HL-60 (cell line): ENCODE results near the gene CDK19.
"Not testable (repeated sequence)": the region's sequence is repeated elsewhere in the genome, so short reads cannot be mapped to it uniquely, and the experiment has no call there.

Experiments
- DNase-seq, 2 experiments: peaks; one replicate each; pipeline ENCODE4 v3.0.0-alpha.2; 2010 to 2020; ENCODE audit warnings: low read depth in 1 of 2, low spot score in 1 of 2
- H3K27ac ChIP-seq: fragments of 250-450 bp; sonication (Bioruptor Pico); replicated peaks from 2 replicates; pipeline ENCODE4 v1.5.1; 2020; ENCODE audit warnings: mild to moderate bottlenecking, moderate library complexity
- H3K27me3 ChIP-seq: fragments of 250-450 bp; sonication (Bioruptor Pico); 2 replicates; pipeline ENCODE4 v1.5.1; 2021; ENCODE audit warnings: mild to moderate bottlenecking, moderate library complexity; ENCODE audit not compliant: insufficient read depth, poor library complexity, severe bottlenecking
- H3K4me3 ChIP-seq: replicated peaks from 2 replicates; pipeline ENCODE4 v1.5.1; 2011; ENCODE audit warnings: mild to moderate bottlenecking, control low read depth, low read length; ENCODE audit not compliant: insufficient read depth
- GABPA ChIP-seq: IDR thresholded peaks from 2 replicates; pipeline ENCODE4 v1.6.1; 2012; ENCODE audit warnings: low read depth
- POLR2AphosphoS5 ChIP-seq: IDR thresholded peaks from 2 replicates; pipeline ENCODE4 v1.6.1; 2012; ENCODE audit warnings: low read depth
- REST ChIP-seq: IDR thresholded peaks from 2 replicates; pipeline ENCODE4 v1.6.1; 2012; ENCODE audit warnings: low read depth; ENCODE audit not compliant: insufficient replicate concordance
- SPI1 ChIP-seq: IDR thresholded peaks from 2 replicates; pipeline ENCODE4 v1.6.1; 2012; ENCODE audit warnings: low read depth, mild to moderate bottlenecking, borderline replicate concordance
- TF ChIP-seq, protein P1 (sequence below): IDR thresholded peaks from one replicate; pipeline ENCODE4 v1.5.1; 2011; ENCODE audit warnings: low read length, control low read depth, inconsistent platforms; ENCODE audit not compliant: insufficient read depth

The CDK19 gene

DNA sequence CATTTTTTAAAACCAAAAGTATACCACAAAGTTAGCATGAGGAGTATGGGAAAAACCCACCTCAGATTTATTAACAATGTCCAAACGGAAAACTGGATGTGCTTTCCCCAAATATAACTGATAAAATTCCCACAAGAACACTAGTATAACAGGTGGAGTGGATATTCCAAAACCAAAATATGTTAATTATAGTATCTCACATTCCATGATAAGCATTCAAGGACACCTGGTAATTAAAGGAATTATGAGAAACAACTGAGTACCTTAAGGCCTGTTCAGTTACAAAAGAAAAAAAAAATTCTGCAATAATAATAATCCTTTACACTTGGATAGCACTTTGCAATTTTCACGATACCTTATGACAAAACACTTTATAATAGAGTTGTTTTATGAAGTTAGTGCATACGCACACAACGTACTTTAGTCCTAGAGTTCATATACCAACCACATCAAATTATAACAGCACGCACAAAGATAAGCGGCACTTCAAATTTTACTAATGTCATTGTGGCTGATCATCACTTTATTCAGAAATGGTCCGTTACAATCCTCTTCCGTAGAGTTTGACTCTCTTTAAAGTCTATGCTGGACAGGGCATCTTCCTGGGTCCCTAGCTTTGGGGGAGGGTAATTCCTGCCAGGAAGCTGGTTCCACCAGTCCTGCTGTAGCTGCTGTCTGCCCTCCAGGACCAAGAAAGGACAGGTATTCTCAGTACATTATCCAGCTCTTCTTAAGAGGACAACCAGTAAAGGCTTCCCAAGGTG, 1.7 kb downstream of the CDK19 start:
- Histone ChIP-seq H3K27me3 (no peaks in the 10 kb centered on the region), H3K4me3 (peak overlapping the region; percentile 95), H3K27ac (peak overlapping the region; percentile 94)
- peak in 1 of 2 experiments; percentile 7 for DNase-seq
- no peak for TF ChIP-seq GABPA
- TF ChIP-seq POLR2AphosphoS5 = no peak
- TF ChIP-seq, protein P1, sequence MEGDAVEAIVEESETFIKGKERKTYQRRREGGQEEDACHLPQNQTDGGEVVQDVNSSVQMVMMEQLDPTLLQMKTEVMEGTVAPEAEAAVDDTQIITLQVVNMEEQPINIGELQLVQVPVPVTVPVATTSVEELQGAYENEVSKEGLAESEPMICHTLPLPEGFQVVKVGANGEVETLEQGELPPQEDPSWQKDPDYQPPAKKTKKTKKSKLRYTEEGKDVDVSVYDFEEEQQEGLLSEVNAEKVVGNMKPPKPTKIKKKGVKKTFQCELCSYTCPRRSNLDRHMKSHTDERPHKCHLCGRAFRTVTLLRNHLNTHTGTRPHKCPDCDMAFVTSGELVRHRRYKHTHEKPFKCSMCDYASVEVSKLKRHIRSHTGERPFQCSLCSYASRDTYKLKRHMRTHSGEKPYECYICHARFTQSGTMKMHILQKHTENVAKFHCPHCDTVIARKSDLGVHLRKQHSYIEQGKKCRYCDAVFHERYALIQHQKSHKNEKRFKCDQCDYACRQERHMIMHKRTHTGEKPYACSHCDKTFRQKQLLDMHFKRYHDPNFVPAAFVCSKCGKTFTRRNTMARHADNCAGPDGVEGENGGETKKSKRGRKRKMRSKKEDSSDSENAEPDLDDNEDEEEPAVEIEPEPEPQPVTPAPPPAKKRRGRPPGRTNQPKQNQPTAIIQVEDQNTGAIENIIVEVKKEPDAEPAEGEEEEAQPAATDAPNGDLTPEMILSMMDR = no peak
- TF ChIP-seq SPI1 = no peak

DNA sequence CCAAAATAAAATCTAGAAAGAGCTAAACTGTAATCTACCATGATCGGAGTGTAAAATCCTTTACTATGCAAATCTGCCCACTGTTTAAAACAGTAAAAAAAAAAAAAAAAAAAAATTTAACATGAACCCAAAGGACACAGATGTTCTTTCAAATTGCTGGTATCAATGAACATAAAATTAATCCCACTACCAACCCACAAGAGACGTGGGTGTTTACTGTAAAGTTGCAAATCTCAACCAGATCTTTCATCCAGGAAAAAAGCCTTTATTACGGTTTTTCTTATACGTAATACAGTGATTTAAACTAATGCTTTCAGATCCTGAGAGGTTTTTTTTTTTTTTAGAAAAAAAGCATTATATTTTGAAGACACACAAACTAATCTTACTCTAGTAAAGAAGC, 2.5 kb downstream of the CDK19 start:
- DNase-seq = no peak
- TF ChIP-seq REST (no peak), POLR2AphosphoS5 (no peak), GABPA (no peak), SPI1 (no peak)
- TF ChIP-seq, protein P1 = no peak
- no peaks in the 10 kb centered on the region for H3K27me3 ChIP-seq
- H3K27ac ChIP-seq = no peak overlapping the region
- H3K4me3 ChIP-seq = no peak overlapping the region

GRCh38 chr6:110810896-110811586, 4.2 kb downstream of the CDK19 start:
- DNase-seq = no peak
- no peak overlapping the region for H3K27ac ChIP-seq
- TF ChIP-seq, protein P1 = no peak
- TF ChIP-seq POLR2AphosphoS5 (no peak), SPI1 (no peak)
- no peak overlapping the region for H3K4me3 ChIP-seq
- no peaks in the 10 kb centered on the region for H3K27me3 ChIP-seq

GRCh38 chr6:110809792-110810191, 5.5 kb downstream of the CDK19 start:
- H3K27me3 ChIP-seq = no peaks in the 10 kb centered on the region
- TF ChIP-seq, protein P1 = no peak
- TF ChIP-seq POLR2AphosphoS5 (no peak), SPI1 (no peak), GABPA (no peak), REST (no peak)
- H3K4me3 ChIP-seq = no peak overlapping the region
- no peak for DNase-seq
- no peak overlapping the region for H3K27ac ChIP-seq

- not testable (repeated sequence) for H3K4me3 ChIP-seq, H3K27me3 ChIP-seq, H3K27ac ChIP-seq, DNase-seq
These were observed 13.1 kb downstream of the CDK19 start for GRCh38 chr6:110802175-110802574.
